Immature natural killer cell (primary cell): ENCODE results near the gene USF3. TPM values are rescaled to one million over a fixed set of nuclear protein-coding genes. Genes with fewer than 3 reads are reported as not detected.

Experiments
- DNase-seq, 3 donors: peaks; one replicate each; pipeline ENCODE4 v3.0.0; 2022; ENCODE audit warnings: mixed read lengths in 1 of 3
- H3K27ac Mint-ChIP-seq, 6 donors: one replicate each; pipeline ENCODE4 v1.8.0; 2020; ENCODE audit warnings: mixed read lengths in 6 of 6, mild to moderate bottlenecking in 5 of 6, inconsistent platforms in 4 of 6, moderate library complexity in 3 of 6
- H3K27me3 Mint-ChIP-seq, 3 donors: one replicate each; pipeline ENCODE4 v1.8.0; 2020 to 2021; ENCODE audit warnings: low read depth in 3 of 3, mild to moderate bottlenecking in 3 of 3, mixed read lengths in 3 of 3, moderate library complexity in 3 of 3, inconsistent platforms in 1 of 3
- H3K36me3 Mint-ChIP-seq, 3 donors: one replicate each; pipeline ENCODE4 v1.8.0; 2020; ENCODE audit warnings: mixed read lengths in 3 of 3, inconsistent platforms in 2 of 3, mild to moderate bottlenecking in 2 of 3
- H3K4me1 Mint-ChIP-seq, 2 donors: one replicate each; pipeline ENCODE4 v1.8.0; 2020; ENCODE audit warnings: inconsistent platforms in 2 of 2, mild to moderate bottlenecking in 2 of 2, mixed read lengths in 2 of 2, moderate library complexity in 1 of 2
- H3K4me3 Mint-ChIP-seq, 5 donors: one replicate each; pipeline ENCODE4 v1.8.0; 2020; ENCODE audit warnings: mild to moderate bottlenecking in 5 of 5, mixed read lengths in 5 of 5, inconsistent platforms in 3 of 5, moderate library complexity in 3 of 5
- H3K9me3 Mint-ChIP-seq, 6 donors: one replicate each; pipeline ENCODE4 v1.8.0; 2020; ENCODE audit warnings: mild to moderate bottlenecking in 6 of 6, mixed read lengths in 6 of 6, inconsistent platforms in 4 of 6, moderate library complexity in 3 of 6
- polyA plus RNA-seq, 3 donors: library from polyadenylated mRNA; unstranded; fragments of 300-500 nt; fragmentation: Illumina TruSeq; gene quantifications; one replicate each; pipeline ENCODE4 v1.2.3, GENCODE V29; 2021

Gene USF3
- polyA plus RNA-seq, 3 donors from 2014 or later, result 2.1 to 7.3 (median 2.6) TPM

GRCh38 chr3:113629584-113630421 lies 66.6 kb downstream of the USF3 start:
- Mint-ChIP-seq H3K4me3 (no peak overlapping the region), H3K27me3 (peaks cover 0 to 3% (median 0%) of the 10 kb centered on the region in 3 donors), H3K9me3 (no peaks in the 10 kb centered on the region), H3K36me3 (peaks cover 20 to 45% (median 36%) of the 10 kb centered on the region in 3 donors), H3K27ac (peak overlapping the region in 4 of 6 donors; percentile 31 to 58 (median 38)), H3K4me1 (peaks cover 28 to 31% of the 10 kb centered on the region in 2 donors)
- no peak for DNase-seq

- Mint-ChIP-seq H3K9me3 (no peaks in the 10 kb centered on the region), H3K36me3 (peaks cover 29 to 56% (median 45%) of the 10 kb centered on the region in 3 donors), H3K4me1 (peaks cover 28 to 31% of the 10 kb centered on the region in 2 donors), H3K4me3 (no peak overlapping the region), H3K27me3 (peaks cover 0 to 3% (median 0%) of the 10 kb centered on the region in 3 donors), H3K27ac (peak overlapping the region in 2 of 6 donors; percentile 11 to 73)
- DNase-seq, result no peak
These were observed 67.7 kb downstream of the USF3 start for GRCh38 chr3:113628788-113629187.

GRCh38 chr3:113628316-113628715 lies 68.1 kb downstream of the USF3 start:
- Mint-ChIP-seq H3K27ac (peak overlapping the region in 4 of 6 donors; percentile 18 to 73 (median 56)), H3K27me3 (peaks cover 0 to 3% (median 0%) of the 10 kb centered on the region in 3 donors), H3K4me3 (no peak overlapping the region), H3K4me1 (peaks cover 28 to 31% of the 10 kb centered on the region in 2 donors), H3K36me3 (peaks cover 31 to 58% (median 47%) of the 10 kb centered on the region in 3 donors), H3K9me3 (no peaks in the 10 kb centered on the region)
- no peak for DNase-seq

- Mint-ChIP-seq H3K27ac (peak overlapping the region; percentile 34 to 81 (median 52)), H3K27me3 (peaks cover 0 to 2% (median 0%) of the 10 kb centered on the region in 3 donors), H3K4me3 (no peak overlapping the region), H3K9me3 (no peaks in the 10 kb centered on the region), H3K36me3 (peaks cover 31 to 58% (median 47%) of the 10 kb centered on the region in 3 donors), H3K4me1 (peaks cover 28 to 31% of the 10 kb centered on the region in 2 donors)
- peak; percentile 9 to 18 (median 15) for DNase-seq
These were observed 69.7 kb downstream of the USF3 start for GRCh38 chr3:113626503-113627371.

- Mint-ChIP-seq H3K4me3 (no peak overlapping the region), H3K27me3 (peaks cover 0 to 1% (median 0%) of the 10 kb centered on the region in 3 donors), H3K27ac (peak overlapping the region; percentile 25 to 55 (median 44)), H3K36me3 (peaks cover 33 to 64% (median 52%) of the 10 kb centered on the region in 3 donors), H3K4me1 (peaks cover 28 to 31% of the 10 kb centered on the region in 2 donors), H3K9me3 (no peaks in the 10 kb centered on the region)
- no peak for DNase-seq
These were observed 70.6 kb downstream of the USF3 start for GRCh38 chr3:113625834-113626233.

GRCh38 chr3:113623811-113624210 lies 72.6 kb downstream of the USF3 start:
- Mint-ChIP-seq H3K4me1 (peaks cover 28 to 31% of the 10 kb centered on the region in 2 donors), H3K27ac (no peak overlapping the region), H3K9me3 (no peaks in the 10 kb centered on the region), H3K36me3 (peaks cover 34 to 68% (median 47%) of the 10 kb centered on the region in 3 donors), H3K4me3 (no peak overlapping the region), H3K27me3 (peaks cover 0 to 1% (median 0%) of the 10 kb centered on the region in 3 donors)
- no peak for DNase-seq

- Mint-ChIP-seq H3K27me3 (peaks cover 0 to 1% (median 0%) of the 10 kb centered on the region in 3 donors), H3K4me1 (peaks cover 25 to 28% of the 10 kb centered on the region in 2 donors), H3K4me3 (no peak overlapping the region), H3K9me3 (no peaks in the 10 kb centered on the region), H3K27ac (no peak overlapping the region), H3K36me3 (peaks cover 33 to 64% (median 46%) of the 10 kb centered on the region in 3 donors)
- no peak for DNase-seq
These were observed 73.1 kb downstream of the USF3 start for GRCh38 chr3:113623324-113623723.

- no peak overlapping the region for H3K4me3 Mint-ChIP-seq
- H3K9me3 Mint-ChIP-seq, result no peaks in the 10 kb centered on the region
- no peaks in the 10 kb centered on the region for H3K27me3 Mint-ChIP-seq
- peak overlapping the region in 2 of 6 donors; percentile 29 to 53 for H3K27ac Mint-ChIP-seq
- no peaks in the 10 kb centered on the region for H3K4me1 Mint-ChIP-seq
- DNase-seq, result no peak
- peaks cover 20 to 55% (median 28%) of the 10 kb centered on the region in 3 donors for H3K36me3 Mint-ChIP-seq
These were observed 76.4 kb downstream of the USF3 start for GRCh38 chr3:113620091-113620490.

GRCh38 chr3:113617726-113618125 lies 78.7 kb downstream of the USF3 start:
- H3K27ac Mint-ChIP-seq, result peak overlapping the region in 1 of 6 donors; percentile 35
- H3K27me3 Mint-ChIP-seq, result no peaks in the 10 kb centered on the region
- peaks cover 15 to 56% (median 23%) of the 10 kb centered on the region in 3 donors for H3K36me3 Mint-ChIP-seq
- DNase-seq, result no peak
- H3K4me3 Mint-ChIP-seq, result no peak overlapping the region
- no peaks in the 10 kb centered on the region for H3K9me3 Mint-ChIP-seq
- no peaks in the 10 kb centered on the region for H3K4me1 Mint-ChIP-seq

GRCh38 chr3:113615976-113616375 lies 80.5 kb downstream of the USF3 start:
- H3K27ac Mint-ChIP-seq, result no peak overlapping the region

GRCh38 chr3:113614402-113614801 lies 82.0 kb downstream of the USF3 start:
- no peaks in the 10 kb centered on the region for H3K27me3 Mint-ChIP-seq
- no peaks in the 10 kb centered on the region for H3K9me3 Mint-ChIP-seq
- no peak overlapping the region for H3K27ac Mint-ChIP-seq
- no peak for DNase-seq
- no peaks in the 10 kb centered on the region for H3K4me1 Mint-ChIP-seq
- peaks cover 23 to 66% (median 37%) of the 10 kb centered on the region in 3 donors for H3K36me3 Mint-ChIP-seq
- H3K4me3 Mint-ChIP-seq, result no peak overlapping the region

More at GRCh38 chr3:113615976-113616375, 80.5 kb downstream of the USF3 start:
- no peak for DNase-seq
- no peaks in the 10 kb centered on the region for H3K4me1 Mint-ChIP-seq
- no peak overlapping the region for H3K4me3 Mint-ChIP-seq
- H3K27me3 Mint-ChIP-seq, result no peaks in the 10 kb centered on the region
- H3K9me3 Mint-ChIP-seq, result no peaks in the 10 kb centered on the region
- peaks cover 19 to 67% (median 30%) of the 10 kb centered on the region in 3 donors for H3K36me3 Mint-ChIP-seq

GRCh38 chr3:113607219-113607596 lies 89.2 kb downstream of the USF3 start:
- peaks cover 0 to 2% (median 0%) of the 10 kb centered on the region in 3 donors for H3K27me3 Mint-ChIP-seq
- peaks cover 35 to 72% (median 46%) of the 10 kb centered on the region in 3 donors for H3K36me3 Mint-ChIP-seq
- H3K27ac Mint-ChIP-seq, result peak overlapping the region; percentile 51 to 83 (median 72)
- DNase-seq, result no peak
- peaks cover 27 to 28% of the 10 kb centered on the region in 2 donors for H3K4me1 Mint-ChIP-seq
- H3K9me3 Mint-ChIP-seq, result no peaks in the 10 kb centered on the region
- H3K4me3 Mint-ChIP-seq, result peak overlapping the region; percentile 50 to 64 (median 61)

- Mint-ChIP-seq H3K36me3 (peaks cover 32 to 72% (median 41%) of the 10 kb centered on the region in 3 donors), H3K4me1 (peaks cover 27 to 28% of the 10 kb centered on the region in 2 donors), H3K27ac (peak overlapping the region; percentile 51 to 83 (median 72))
These were observed 89.8 kb downstream of the USF3 start for GRCh38 chr3:113606539-113607218.

More at GRCh38 chr3:113606539-113607218, 89.8 kb downstream of the USF3 start:
- Mint-ChIP-seq H3K4me3 (peak overlapping the region; percentile 50 to 64 (median 61)), H3K27me3 (peaks cover 0 to 2% (median 0%) of the 10 kb centered on the region in 3 donors), H3K9me3 (no peaks in the 10 kb centered on the region)
- DNase-seq, result peak; percentile 48 to 57 (median 56)
